ENCODE data around the gene CORO2B.

DNA sequence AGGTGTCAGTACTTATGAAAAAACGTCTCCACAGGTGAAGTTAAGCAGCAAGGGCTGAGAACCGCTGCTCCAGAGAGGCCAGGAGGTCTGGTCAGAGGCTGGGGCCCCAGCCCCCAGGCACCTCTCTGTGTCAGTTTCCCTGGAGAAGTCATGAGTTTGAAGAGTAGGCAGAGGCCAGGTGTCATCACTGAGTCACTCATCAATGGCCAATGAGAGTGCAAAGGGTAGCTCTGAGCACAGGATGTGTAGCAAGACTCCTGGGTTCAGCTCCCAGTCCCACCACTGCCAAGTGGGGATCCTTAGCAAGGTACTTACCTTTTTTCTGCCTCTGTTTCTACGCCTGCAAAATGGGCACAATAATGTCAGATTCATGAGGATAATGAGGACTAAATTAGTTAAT, 47.9 kb downstream of the CORO2B start:
- TF ChIP-seq ZC3H10 (CRISPR knock-in tag; IDR thresholded peaks at IDR 0.05) (no peak), ZNF565 (CRISPR knock-in tag; conservative IDR thresholded peaks at IDR 0.05; ENCODE audit: low read depth) (no peak), POU6F1 (CRISPR knock-in tag; IDR thresholded peaks at IDR 0.05; ENCODE audit: borderline replicate concordance, low read depth) (no peak), PPARA (CRISPR knock-in tag; IDR thresholded peaks at IDR 0.05; ENCODE audit: borderline replicate concordance) (no peak)

Data from SK-N-SH treated with all-trans-retinoic acid at 6 μM for 48 hours (cell line).